ENCODE data around the gene ANKRD37. TPM values are rescaled to one million over a fixed set of nuclear protein-coding genes. Genes with fewer than 3 reads are reported as not detected.

The ANKRD37 gene
- polyA plus RNA-seq, 4 donors: 7.4 to 12.7 (median 8.4) TPM

- FAIRE-seq: no peak
Observed at GRCh38 chr4:185382754-185383153, 13.9 kb upstream of the ANKRD37 start.

GRCh38 chr4:185383451-185383850, 13.2 kb upstream of the ANKRD37 start:
- H3K27ac ChIP-seq (ENCODE audit: low read depth in 1 of 3, low read length in 2 of 3): no peak overlapping the region
- no peak overlapping the region for H3K4me3 ChIP-seq (ENCODE audit: low read depth in 1 of 3, low read length in 3 of 3)
- H3K4me1 ChIP-seq (ENCODE audit: control insufficient read depth in 3 of 3, insufficient read depth in 2 of 3, low read depth in 1 of 3, low read length in 2 of 3): no peaks in the 10 kb centered on the region
- H3K27me3 ChIP-seq (ENCODE audit: control insufficient read depth in 3 of 3, insufficient read depth in 3 of 3, low read length in 3 of 3): no peaks in the 10 kb centered on the region
- peaks cover 0 to 5% of the 10 kb centered on the region in 2 donors for H3K9me3 ChIP-seq (ENCODE audit: control insufficient read depth in 2 of 2, insufficient read depth in 1 of 2, low read depth in 1 of 2, low read length in 1 of 2)
- H3K36me3 ChIP-seq (ENCODE audit: control insufficient read depth in 3 of 3, insufficient read depth in 2 of 3, low read depth in 1 of 3, low read length in 3 of 3): no peaks in the 10 kb centered on the region
- no peak for DNase-seq
- no peak for FAIRE-seq
- 68 to 81% (median 68%) methylated on average over 4 of the region's 4 CpGs for WGBS, 3 donors

More at GRCh38 chr4:185382754-185383153, 13.9 kb upstream of the ANKRD37 start:
- Histone ChIP-seq H3K4me3 (ENCODE audit: low read depth in 1 of 3, low read length in 3 of 3) (no peak overlapping the region), H3K27me3 (ENCODE audit: control insufficient read depth in 3 of 3, insufficient read depth in 3 of 3, low read length in 3 of 3) (no peaks in the 10 kb centered on the region), H3K4me1 (ENCODE audit: control insufficient read depth in 3 of 3, insufficient read depth in 2 of 3, low read depth in 1 of 3, low read length in 2 of 3) (no peaks in the 10 kb centered on the region), H3K36me3 (ENCODE audit: control insufficient read depth in 3 of 3, insufficient read depth in 2 of 3, low read depth in 1 of 3, low read length in 3 of 3) (no peaks in the 10 kb centered on the region), H3K27ac (ENCODE audit: low read depth in 1 of 3, low read length in 2 of 3) (no peak overlapping the region), H3K9me3 (ENCODE audit: control insufficient read depth in 2 of 2, insufficient read depth in 1 of 2, low read depth in 1 of 2, low read length in 1 of 2) (peaks cover 0 to 5% of the 10 kb centered on the region in 2 donors)
- no peak for DNase-seq

- no peaks in the 10 kb centered on the region for H3K36me3 ChIP-seq (ENCODE audit: control insufficient read depth in 3 of 3, insufficient read depth in 2 of 3, low read depth in 1 of 3, low read length in 3 of 3)
- no peak overlapping the region for H3K27ac ChIP-seq (ENCODE audit: low read depth in 1 of 3, low read length in 2 of 3)
- no peaks in the 10 kb centered on the region for H3K27me3 ChIP-seq (ENCODE audit: control insufficient read depth in 3 of 3, insufficient read depth in 3 of 3, low read length in 3 of 3)
- FAIRE-seq: no peak
- H3K9me3 ChIP-seq (ENCODE audit: control insufficient read depth in 2 of 2, insufficient read depth in 1 of 2, low read depth in 1 of 2, low read length in 1 of 2): peaks cover 0 to 5% of the 10 kb centered on the region in 2 donors
- H3K4me3 ChIP-seq (ENCODE audit: low read depth in 1 of 3, low read length in 3 of 3): no peak overlapping the region
- no peak for DNase-seq
- H3K4me1 ChIP-seq (ENCODE audit: control insufficient read depth in 3 of 3, insufficient read depth in 2 of 3, low read depth in 1 of 3, low read length in 2 of 3): no peaks in the 10 kb centered on the region
- WGBS, 3 donors: 94 to 96% (median 94%) methylated on average over 2 of the region's 2 CpGs
Observed at GRCh38 chr4:185384061-185384460, 12.6 kb upstream of the ANKRD37 start.

- no peaks in the 10 kb centered on the region for H3K27me3 ChIP-seq (ENCODE audit: control insufficient read depth in 3 of 3, insufficient read depth in 3 of 3, low read length in 3 of 3)
- FAIRE-seq: no peak
- H3K36me3 ChIP-seq (ENCODE audit: control insufficient read depth in 3 of 3, insufficient read depth in 2 of 3, low read depth in 1 of 3, low read length in 3 of 3): no peaks in the 10 kb centered on the region
- H3K27ac ChIP-seq (ENCODE audit: low read depth in 1 of 3, low read length in 2 of 3): no peak overlapping the region
- H3K4me1 ChIP-seq (ENCODE audit: control insufficient read depth in 3 of 3, insufficient read depth in 2 of 3, low read depth in 1 of 3, low read length in 2 of 3): no peaks in the 10 kb centered on the region
- H3K9me3 ChIP-seq (ENCODE audit: control insufficient read depth in 2 of 2, insufficient read depth in 1 of 2, low read depth in 1 of 2, low read length in 1 of 2): peaks cover 0 to 5% of the 10 kb centered on the region in 2 donors
- 28 to 63% (median 59%) methylated on average over 10 of the region's 10 CpGs for WGBS, 3 donors
- peak in 1 of 2 donors; percentile 16 for DNase-seq
- H3K4me3 ChIP-seq (ENCODE audit: low read depth in 1 of 3, low read length in 3 of 3): no peak overlapping the region
Observed at GRCh38 chr4:185384930-185385331, 11.7 kb upstream of the ANKRD37 start.

DNA sequence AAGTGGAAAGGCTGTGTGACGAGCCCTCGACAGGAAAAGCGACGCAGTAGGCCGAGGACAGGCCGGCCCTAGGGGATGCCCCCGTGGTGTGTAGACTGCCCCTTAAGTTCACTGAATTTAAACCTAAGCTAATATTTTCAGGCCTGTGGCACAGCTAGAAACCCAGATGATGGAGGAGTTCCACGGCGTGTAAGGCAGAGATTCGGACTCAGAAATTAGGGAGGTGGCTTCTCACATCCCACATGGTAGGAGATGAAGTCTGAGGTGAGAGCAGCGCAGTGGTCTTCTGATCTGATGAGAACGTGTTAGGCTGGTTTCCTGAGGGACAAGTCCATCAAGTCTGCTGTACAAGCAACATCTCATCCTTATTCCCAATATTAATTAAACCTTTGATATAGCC, 8.7 kb upstream of the ANKRD37 start:
- WGBS, 3 donors: 92 to 96% (median 95%) methylated on average over 12 of the region's 12 CpGs
- DNase-seq: no peak
- no peak overlapping the region for H3K27ac ChIP-seq (ENCODE audit: low read depth in 1 of 3, low read length in 2 of 3)
- H3K4me1 ChIP-seq (ENCODE audit: control insufficient read depth in 3 of 3, insufficient read depth in 2 of 3, low read depth in 1 of 3, low read length in 2 of 3): no peaks in the 10 kb centered on the region
- no peak for FAIRE-seq
- H3K9me3 ChIP-seq (ENCODE audit: control insufficient read depth in 2 of 2, insufficient read depth in 1 of 2, low read depth in 1 of 2, low read length in 1 of 2): peaks cover 0 to 5% of the 10 kb centered on the region in 2 donors
- no peak overlapping the region for H3K4me3 ChIP-seq (ENCODE audit: low read depth in 1 of 3, low read length in 3 of 3)
- H3K27me3 ChIP-seq (ENCODE audit: control insufficient read depth in 3 of 3, insufficient read depth in 3 of 3, low read length in 3 of 3): no peaks in the 10 kb centered on the region
- no peaks in the 10 kb centered on the region for H3K36me3 ChIP-seq (ENCODE audit: control insufficient read depth in 3 of 3, insufficient read depth in 2 of 3, low read depth in 1 of 3, low read length in 3 of 3)

DNA sequence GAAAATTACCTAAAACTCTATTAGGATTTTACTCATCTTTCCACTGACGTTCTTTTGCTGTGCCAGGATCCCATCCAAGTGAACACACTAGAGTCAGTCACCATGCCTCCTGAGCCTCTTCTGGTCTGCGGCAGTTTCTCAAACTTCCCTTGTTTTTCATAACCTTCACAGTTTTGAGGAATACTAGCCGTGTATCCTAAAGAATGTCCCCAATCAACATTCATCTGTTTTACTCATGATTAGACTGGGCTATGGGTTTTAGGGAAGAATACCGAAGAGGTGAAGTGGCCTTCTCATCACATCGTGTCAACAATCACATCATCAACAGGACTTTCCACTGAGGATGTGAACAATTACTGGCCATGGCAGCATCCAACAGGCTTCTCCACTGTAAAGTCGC, 5.7 kb upstream of the ANKRD37 start:
- WGBS, 3 donors: 95 to 97% (median 95%) methylated on average over 6 of the region's 6 CpGs
- no peak for FAIRE-seq

DNA sequence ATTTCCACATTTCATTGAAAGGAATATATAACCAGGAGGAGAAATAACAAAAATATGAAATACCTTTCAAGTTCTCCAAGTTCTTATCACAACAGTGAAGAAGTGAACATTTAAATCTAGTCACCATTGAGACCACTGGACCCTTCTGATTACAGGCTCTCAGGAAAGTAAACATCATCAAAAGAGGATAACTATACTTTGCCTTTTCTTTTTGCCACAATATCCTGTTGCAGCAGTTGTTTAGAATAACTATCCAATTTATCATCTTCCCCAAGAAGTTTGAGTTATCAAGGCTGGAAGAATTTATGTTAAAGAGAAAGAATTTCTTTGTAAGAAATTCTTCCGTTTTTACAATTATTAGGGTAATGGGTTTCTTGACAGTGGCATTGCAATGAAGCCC, 4.5 kb upstream of the ANKRD37 start:
- 92 to 96% (median 96%) methylated on average over 1 of the region's 1 CpG for WGBS, 3 donors
- no peaks in the 10 kb centered on the region for H3K27me3 ChIP-seq (ENCODE audit: control insufficient read depth in 3 of 3, insufficient read depth in 3 of 3, low read length in 3 of 3)
- DNase-seq (no peak), FAIRE-seq (no peak)
- H3K9me3 ChIP-seq (ENCODE audit: control insufficient read depth in 2 of 2, insufficient read depth in 1 of 2, low read depth in 1 of 2, low read length in 1 of 2): no peaks in the 10 kb centered on the region
- peaks cover 0 to 8% (median 0%) of the 10 kb centered on the region in 3 donors for H3K4me1 ChIP-seq (ENCODE audit: control insufficient read depth in 3 of 3, insufficient read depth in 2 of 3, low read depth in 1 of 3, low read length in 2 of 3)
- no peaks in the 10 kb centered on the region for H3K36me3 ChIP-seq (ENCODE audit: control insufficient read depth in 3 of 3, insufficient read depth in 2 of 3, low read depth in 1 of 3, low read length in 3 of 3)
- no peak overlapping the region for H3K27ac ChIP-seq (ENCODE audit: low read depth in 1 of 3, low read length in 2 of 3)
- no peak overlapping the region for H3K4me3 ChIP-seq (ENCODE audit: low read depth in 1 of 3, low read length in 3 of 3)

More for the DNA sequence above, 5.7 kb upstream of the ANKRD37 start:
- Histone ChIP-seq H3K27ac (ENCODE audit: low read depth in 1 of 3, low read length in 2 of 3) (no peak overlapping the region), H3K4me3 (ENCODE audit: low read depth in 1 of 3, low read length in 3 of 3) (no peak overlapping the region), H3K27me3 (ENCODE audit: control insufficient read depth in 3 of 3, insufficient read depth in 3 of 3, low read length in 3 of 3) (no peaks in the 10 kb centered on the region), H3K4me1 (ENCODE audit: control insufficient read depth in 3 of 3, insufficient read depth in 2 of 3, low read depth in 1 of 3, low read length in 2 of 3) (peaks cover 0 to 5% (median 0%) of the 10 kb centered on the region in 3 donors), H3K9me3 (ENCODE audit: control insufficient read depth in 2 of 2, insufficient read depth in 1 of 2, low read depth in 1 of 2, low read length in 1 of 2) (no peaks in the 10 kb centered on the region), H3K36me3 (ENCODE audit: control insufficient read depth in 3 of 3, insufficient read depth in 2 of 3, low read depth in 1 of 3, low read length in 3 of 3) (no peaks in the 10 kb centered on the region)
- DNase-seq: no peak

- Histone ChIP-seq H3K4me1 (ENCODE audit: control insufficient read depth in 3 of 3, insufficient read depth in 2 of 3, low read depth in 1 of 3, low read length in 2 of 3) (peaks cover 0 to 10% (median 0%) of the 10 kb centered on the region in 3 donors), H3K9me3 (ENCODE audit: control insufficient read depth in 2 of 2, insufficient read depth in 1 of 2, low read depth in 1 of 2, low read length in 1 of 2) (no peaks in the 10 kb centered on the region), H3K36me3 (ENCODE audit: control insufficient read depth in 3 of 3, insufficient read depth in 2 of 3, low read depth in 1 of 3, low read length in 3 of 3) (no peaks in the 10 kb centered on the region), H3K27ac (ENCODE audit: low read depth in 1 of 3, low read length in 2 of 3) (peak overlapping the region in 2 of 3 donors; percentile 1 to 100), H3K27me3 (ENCODE audit: control insufficient read depth in 3 of 3, insufficient read depth in 3 of 3, low read length in 3 of 3) (no peaks in the 10 kb centered on the region), H3K4me3 (ENCODE audit: low read depth in 1 of 3, low read length in 3 of 3) (peak overlapping the region in 2 of 3 donors; percentile 19 to 83)
- DNase-seq: peak; percentile 5 to 6
- 54 to 66% (median 60%) methylated on average over 12 of the region's 12 CpGs for WGBS, 3 donors
- no peak for FAIRE-seq
Observed at GRCh38 chr4:185394568-185395237, 1.9 kb upstream of the ANKRD37 start.
